ENCODE data around the gene CFAP54. TPM values are rescaled to one million over a fixed set of nuclear protein-coding genes. Genes with fewer than 3 reads are reported as not detected.
A peak's percentile ranks its signal among the peaks of the same experiment; 100 is the strongest.

The CFAP54 gene
- total and polyA plus RNA-seq, 2 of the 4 experiments (the other 2 are of a cell fraction), result 0.18 to 0.41 TPM

- intact Hi-C loops (cut with micrococcal nuclease), result no loop called here
- Histone ChIP-seq H3K9me1 (ENCODE audit: insufficient read depth, low read length) (no peaks in the 10 kb centered on the region), H3K14ac (replicated peaks; ENCODE audit: low read depth, low read length) (no peak overlapping the region), H2AK9ac (replicated peaks; ENCODE audit: low read depth, low read length, poor library complexity) (no peak overlapping the region), H3K9ac (ENCODE audit: low read depth, low read length) (no peak overlapping the region), H2BK20ac (ENCODE audit: low read depth, low read length) (no peak overlapping the region), H4K8ac (ENCODE audit: low read depth in 2 of 2, low read length in 2 of 2) (no peak overlapping the region), H2AFZ (replicated peaks; ENCODE audit: low read length, poor library complexity) (no peak overlapping the region), H3K36me3 (ENCODE audit: control insufficient read depth, insufficient read depth, low read length) (no peaks in the 10 kb centered on the region), H4K91ac (ENCODE audit: insufficient read depth, low read depth, low read length) (no peak overlapping the region), H3K23ac (ENCODE audit: low read depth, low read length) (no peak overlapping the region), H4K20me1 (ENCODE audit: insufficient read depth, low read length) (no peaks in the 10 kb centered on the region), H3K4me2 (ENCODE audit: low read depth, low read length) (no peak overlapping the region), H2BK120ac (ENCODE audit: low read depth, low read length) (no peak overlapping the region), H2AK5ac (ENCODE audit: low read depth, low read length) (no peak overlapping the region), H3K18ac (ENCODE audit: low read depth, low read length) (no peak overlapping the region), H3K4me3 (ENCODE audit: insufficient read depth, low read depth, low read length) (no peak overlapping the region), H3K27me3 (ENCODE audit: control insufficient read depth, insufficient read depth, low read length) (no peaks in the 10 kb centered on the region), H3K56ac (ENCODE audit: extremely low read depth, insufficient read depth, low read length) (no peak overlapping the region), H2BK15ac (ENCODE audit: low read depth, low read length) (no peak overlapping the region), H2BK5ac (ENCODE audit: low read depth, low read length, poor library complexity, severe bottlenecking) (no peak overlapping the region), H3K79me1 (ENCODE audit: low read depth in 1 of 2, low read length in 2 of 2) (no peaks in the 10 kb centered on the region), H3K9me3 (ENCODE audit: control insufficient read depth, insufficient read depth, low read length) (no peaks in the 10 kb centered on the region), H4K5ac (ENCODE audit: low read depth, low read length) (no peak overlapping the region), H3K4me1 (ENCODE audit: control insufficient read depth, insufficient read depth, low read length) (no peaks in the 10 kb centered on the region), H3K4ac (ENCODE audit: low read depth, low read length) (no peak overlapping the region), H3K27ac (ENCODE audit: insufficient read depth, low read length) (no peak overlapping the region)
- ATAC-seq (ENCODE audit: low read depth), result no peak
- ChIA-PET CTCF (no interaction called here), POLR2A (ENCODE audit: unreplicated experiment) (no interaction called here)
- in situ Hi-C loops (cut with MboI; ENCODE audit: low sequenced_read_pairs), result no loop called here
- DNase-seq, result peak; percentile 27
- TF ChIP-seq CEBPB (IDR thresholded peaks at IDR 0.05; ENCODE audit: low read depth, low read length) (no peak), ELK1 (IDR thresholded peaks at IDR 0.05; ENCODE audit: borderline replicate concordance, low read depth, low read length) (no peak), NFE2L2 (IDR thresholded peaks at IDR 0.05; ENCODE audit: low read depth, low read length) (no peak), MXI1 (IDR thresholded peaks at IDR 0.05; ENCODE audit: borderline replicate concordance, low read depth, low read length) (no peak), SMC3 (IDR thresholded peaks at IDR 0.05; ENCODE audit: low read depth, low read length) (no peak), RFX5 (IDR thresholded peaks at IDR 0.05; ENCODE audit: low read depth, low read length) (no peak), CHD1 (IDR thresholded peaks at IDR 0.05; ENCODE audit: low read depth, low read length) (no peak), RAD21 (IDR thresholded peaks at IDR 0.05; ENCODE audit: low read length) (no peak), CTCF (conservative IDR thresholded peaks at IDR 0.05; ENCODE audit: low read depth, low read length) (no peak), MAZ (IDR thresholded peaks at IDR 0.05; ENCODE audit: borderline replicate concordance, low read depth, low read length) (no peak), POLR2A (IDR thresholded peaks at IDR 0.05; ENCODE audit: low read depth, low read length) (no peak)
- WGBS, 2 experiments (ENCODE audit: extremely low coverage in 2 of 2, insufficient read length in 1 of 2), result no CpG with 5 or more reads among the region's 2 CpGs
- dilution Hi-C loops (cut with HindIII; ENCODE audit: low sequenced_read_pairs, unreplicated experiment), result no loop called here
- BruUV-seq (replicated peaks), result no TSS peak
Observed at GRCh38 chr12:96814200-96814599, 324.8 kb downstream of the CFAP54 start.

Measured in IMR-90 (cell line).